ENCODE data around the gene TIFAB.

GRCh38 chr5:135461481-135462151, 9.5 kb upstream of the TIFAB start:
- TF ChIP-seq, protein P1, sequence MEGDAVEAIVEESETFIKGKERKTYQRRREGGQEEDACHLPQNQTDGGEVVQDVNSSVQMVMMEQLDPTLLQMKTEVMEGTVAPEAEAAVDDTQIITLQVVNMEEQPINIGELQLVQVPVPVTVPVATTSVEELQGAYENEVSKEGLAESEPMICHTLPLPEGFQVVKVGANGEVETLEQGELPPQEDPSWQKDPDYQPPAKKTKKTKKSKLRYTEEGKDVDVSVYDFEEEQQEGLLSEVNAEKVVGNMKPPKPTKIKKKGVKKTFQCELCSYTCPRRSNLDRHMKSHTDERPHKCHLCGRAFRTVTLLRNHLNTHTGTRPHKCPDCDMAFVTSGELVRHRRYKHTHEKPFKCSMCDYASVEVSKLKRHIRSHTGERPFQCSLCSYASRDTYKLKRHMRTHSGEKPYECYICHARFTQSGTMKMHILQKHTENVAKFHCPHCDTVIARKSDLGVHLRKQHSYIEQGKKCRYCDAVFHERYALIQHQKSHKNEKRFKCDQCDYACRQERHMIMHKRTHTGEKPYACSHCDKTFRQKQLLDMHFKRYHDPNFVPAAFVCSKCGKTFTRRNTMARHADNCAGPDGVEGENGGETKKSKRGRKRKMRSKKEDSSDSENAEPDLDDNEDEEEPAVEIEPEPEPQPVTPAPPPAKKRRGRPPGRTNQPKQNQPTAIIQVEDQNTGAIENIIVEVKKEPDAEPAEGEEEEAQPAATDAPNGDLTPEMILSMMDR (IDR thresholded peaks at IDR 0.05; ENCODE audit: borderline replicate concordance, extremely low read depth, low read length, poor library complexity, severe bottlenecking) = no peak
- no peak for TF ChIP-seq EZH2 (IDR thresholded peaks at IDR 0.05; ENCODE audit: borderline replicate concordance, low read depth, low read length, severe bottlenecking)

Data from DND-41 (cell line).